Keratinocyte (primary cell): Measurements from ENCODE around the gene GRIK4. TPM values are rescaled to one million over a fixed set of nuclear protein-coding genes. Genes with fewer than 3 reads are reported as not detected.

Source experiments
- DNase-seq: peaks from one replicate; pipeline ENCODE4 v3.0.0-alpha.2; 2011; ENCODE audit warnings: low read depth, missing footprints, low spot score
- FAIRE-seq: peaks from 2 replicates; lab custom pipeline; 2011; peaks lifted over from hg19 to GRCh38; lab: Jason Lieb, UNC
- H2AFZ ChIP-seq: 2 replicates; pipeline ENCODE4 v1.6.0; 2012; ENCODE audit warnings: low read length, control low read depth, inconsistent platforms; ENCODE audit not compliant: control insufficient read depth
- H3K27ac ChIP-seq: 2 replicates; pipeline ENCODE4 v1.5.1; 2011; ENCODE audit warnings: low read length; ENCODE audit not compliant: control insufficient read depth, insufficient read depth
- H3K27me3 ChIP-seq: 3 replicates; pipeline ENCODE4 v1.6.0; 2011; ENCODE audit warnings: low read length; ENCODE audit not compliant: control insufficient read depth, insufficient read depth; ENCODE audit errors: extremely low read depth
- H3K36me3 ChIP-seq, 2 experiments: 2 replicates in 1 of 2; 3 replicates in 1 of 2; pipeline ENCODE4 v1.5.1; 2011; ENCODE audit warnings: low read length in 2 of 2, mild to moderate bottlenecking in 1 of 2; ENCODE audit not compliant: control insufficient read depth in 2 of 2, insufficient read depth in 2 of 2; ENCODE audit errors: extremely low read depth in 1 of 2
- H3K4me1 ChIP-seq: 3 replicates; pipeline ENCODE4 v1.5.1; 2011; ENCODE audit warnings: low read length; ENCODE audit not compliant: control insufficient read depth, insufficient read depth; ENCODE audit errors: extremely low read depth
- H3K4me2 ChIP-seq: 3 replicates; pipeline ENCODE4 v1.6.0; 2011; ENCODE audit warnings: low read depth, low read length; ENCODE audit not compliant: control insufficient read depth, insufficient read depth; ENCODE audit errors: extremely low read depth
- H3K4me3 ChIP-seq, 3 experiments: fragments of 200-600 bp in 1 of 3; sonication (generic) in 1 of 3; 2 replicates in 2 of 3; 3 replicates in 1 of 3; pipeline ENCODE4 v1.5.1; 2011 to 2016; ENCODE audit warnings: low read length in 3 of 3, mild to moderate bottlenecking in 3 of 3, control low read depth in 2 of 3, inconsistent platforms in 1 of 3, low read depth in 1 of 3, mixed read lengths in 1 of 3, mixed run types in 1 of 3, moderate library complexity in 1 of 3; ENCODE audit not compliant: control insufficient read depth in 2 of 3, insufficient read depth in 2 of 3; ENCODE audit errors: extremely low read depth in 1 of 3
- H3K79me2 ChIP-seq: 2 replicates; pipeline ENCODE4 v1.6.0; 2012; ENCODE audit warnings: low read length; ENCODE audit not compliant: control insufficient read depth, insufficient read depth
- H3K9ac ChIP-seq: 3 replicates; pipeline ENCODE4 v1.6.0; 2011; ENCODE audit warnings: low read length; ENCODE audit not compliant: control insufficient read depth, insufficient read depth; ENCODE audit errors: extremely low read depth
- H3K9me1 ChIP-seq: 3 replicates; pipeline ENCODE4 v1.6.0; 2011; ENCODE audit warnings: low read length; ENCODE audit not compliant: control insufficient read depth, insufficient read depth; ENCODE audit errors: extremely low read depth
- H3K9me3 ChIP-seq: 2 replicates; pipeline ENCODE4 v1.5.1; 2012; ENCODE audit warnings: low read depth, low read length; ENCODE audit not compliant: control insufficient read depth
- H4K20me1 ChIP-seq: 3 replicates; pipeline ENCODE4 v1.6.0; 2011; ENCODE audit warnings: low read length; ENCODE audit not compliant: control insufficient read depth, insufficient read depth; ENCODE audit errors: extremely low read depth
- CTCF ChIP-seq, 3 experiments: IDR thresholded peaks in 1 of 3; conservative IDR thresholded peaks in 1 of 3; optimal IDR thresholded peaks in 1 of 3; 2 replicates in 2 of 3; 3 replicates in 1 of 3; pipeline versions ENCODE3 to v1.5.1; 2011; ENCODE audit warnings: low read length in 3 of 3, mild to moderate bottlenecking in 3 of 3, moderate library complexity in 2 of 3, control low read depth in 1 of 3, inconsistent platforms in 1 of 3; ENCODE audit not compliant: insufficient read depth in 2 of 3; ENCODE audit errors: extremely low read depth in 1 of 3
- EZH2 ChIP-seq: IDR thresholded peaks from one replicate; pipeline ENCODE4 v1.6.1; 2012; ENCODE audit warnings: inconsistent platforms, mild to moderate bottlenecking, low read length, moderate library complexity
- dilution Hi-C: fragments of 300-500 bp; cut with MboI; formaldehyde crosslinking; loops from one replicate; pipeline ENCODE4 v1.7.0; 2020; ENCODE audit warnings: low sequenced_read_pairs; ENCODE audit not compliant: extremely low pct_ligation_motif_present
- polyA plus RNA-seq, 5 experiments: library from polyadenylated mRNA; depleted of rRNA in 3 of 5; stranded (reverse) in 3 of 5; stranded (forward) in 1 of 5; unstranded in 1 of 5; fragments of >200 nt; gene quantifications; 1 replicate in 1 of 5; 2 replicates in 3 of 5; 3 replicates in 1 of 5; pipeline versions ENCODE4 v1.2.1 to v1.2.3, GENCODE V29; 2011 to 2012; ENCODE audit warnings: missing spikeins in 2 of 5, low read depth in 1 of 5, low replicate concordance in 1 of 5

Gene GRIK4
- polyA plus RNA-seq, 1 donor (not counting 4 experiments of a cell fraction or from before 2014, with no cell fraction given) = not detected

GRCh38 chr11:120816176-120816575 is 304.6 kb downstream of the GRIK4 start:
- dilution Hi-C loops = no loop called here
- Histone ChIP-seq H3K4me2 (no peak overlapping the region), H3K9me1 (no peaks in the 10 kb centered on the region), H3K36me3 (no peaks in the 10 kb centered on the region), H4K20me1 (no peaks in the 10 kb centered on the region), H3K27ac (no peak overlapping the region), H3K4me1 (no peaks in the 10 kb centered on the region), H3K4me3 (no peak overlapping the region), H2AFZ (no peak overlapping the region), H3K9ac (no peak overlapping the region), H3K27me3 (peaks cover 14% of the 10 kb centered on the region), H3K9me3 (no peaks in the 10 kb centered on the region), H3K79me2 (no peaks in the 10 kb centered on the region)
- TF ChIP-seq EZH2 (no peak), CTCF (optimal IDR thresholded peaks at IDR 0.05 in 1 of 3, IDR thresholded peaks at IDR 0.05 in 1 of 3, conservative IDR thresholded peaks at IDR 0.05 in 1 of 3; ENCODE audit: extremely low read depth in 1 of 3, insufficient read depth in 2 of 3, low read length in 3 of 3) (no peak)
- no peak for FAIRE-seq
- no peak for DNase-seq

- no peak overlapping the region for H3K9ac ChIP-seq
- H3K27me3 ChIP-seq = peaks cover 14% of the 10 kb centered on the region
- dilution Hi-C loops = no loop called here
- H2AFZ ChIP-seq = no peak overlapping the region
- DNase-seq = no peak
- no peak overlapping the region for H3K4me3 ChIP-seq
- H3K4me2 ChIP-seq = no peak overlapping the region
- H3K27ac ChIP-seq = no peak overlapping the region
- H3K36me3 ChIP-seq = no peaks in the 10 kb centered on the region
- H3K79me2 ChIP-seq = no peaks in the 10 kb centered on the region
- H4K20me1 ChIP-seq = no peaks in the 10 kb centered on the region
- no peak for FAIRE-seq
- TF ChIP-seq EZH2 (no peak), CTCF (optimal IDR thresholded peaks at IDR 0.05 in 1 of 3, IDR thresholded peaks at IDR 0.05 in 1 of 3, conservative IDR thresholded peaks at IDR 0.05 in 1 of 3; ENCODE audit: extremely low read depth in 1 of 3, insufficient read depth in 2 of 3, low read length in 3 of 3) (no peak)
- no peaks in the 10 kb centered on the region for H3K9me1 ChIP-seq
- no peaks in the 10 kb centered on the region for H3K4me1 ChIP-seq
- H3K9me3 ChIP-seq = no peaks in the 10 kb centered on the region
These were observed 305.2 kb downstream of the GRIK4 start for GRCh38 chr11:120816711-120817110.
